CD4-positive, alpha-beta T cell treated with Interleukin-21 for 1 hour (primary cell): Measurements from ENCODE around the gene PDIA2.
"Not testable (repeated sequence)": the region's sequence is repeated elsewhere in the genome, so short reads cannot be mapped to it uniquely, and the experiment has no call there.

Source experiments
- DNase-seq: peaks from one replicate; pipeline ENCODE4 v3.0.0-alpha.2; 2020

PDIA2 gene, protein sequence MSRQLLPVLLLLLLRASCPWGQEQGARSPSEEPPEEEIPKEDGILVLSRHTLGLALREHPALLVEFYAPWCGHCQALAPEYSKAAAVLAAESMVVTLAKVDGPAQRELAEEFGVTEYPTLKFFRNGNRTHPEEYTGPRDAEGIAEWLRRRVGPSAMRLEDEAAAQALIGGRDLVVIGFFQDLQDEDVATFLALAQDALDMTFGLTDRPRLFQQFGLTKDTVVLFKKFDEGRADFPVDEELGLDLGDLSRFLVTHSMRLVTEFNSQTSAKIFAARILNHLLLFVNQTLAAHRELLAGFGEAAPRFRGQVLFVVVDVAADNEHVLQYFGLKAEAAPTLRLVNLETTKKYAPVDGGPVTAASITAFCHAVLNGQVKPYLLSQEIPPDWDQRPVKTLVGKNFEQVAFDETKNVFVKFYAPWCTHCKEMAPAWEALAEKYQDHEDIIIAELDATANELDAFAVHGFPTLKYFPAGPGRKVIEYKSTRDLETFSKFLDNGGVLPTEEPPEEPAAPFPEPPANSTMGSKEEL

DNA sequence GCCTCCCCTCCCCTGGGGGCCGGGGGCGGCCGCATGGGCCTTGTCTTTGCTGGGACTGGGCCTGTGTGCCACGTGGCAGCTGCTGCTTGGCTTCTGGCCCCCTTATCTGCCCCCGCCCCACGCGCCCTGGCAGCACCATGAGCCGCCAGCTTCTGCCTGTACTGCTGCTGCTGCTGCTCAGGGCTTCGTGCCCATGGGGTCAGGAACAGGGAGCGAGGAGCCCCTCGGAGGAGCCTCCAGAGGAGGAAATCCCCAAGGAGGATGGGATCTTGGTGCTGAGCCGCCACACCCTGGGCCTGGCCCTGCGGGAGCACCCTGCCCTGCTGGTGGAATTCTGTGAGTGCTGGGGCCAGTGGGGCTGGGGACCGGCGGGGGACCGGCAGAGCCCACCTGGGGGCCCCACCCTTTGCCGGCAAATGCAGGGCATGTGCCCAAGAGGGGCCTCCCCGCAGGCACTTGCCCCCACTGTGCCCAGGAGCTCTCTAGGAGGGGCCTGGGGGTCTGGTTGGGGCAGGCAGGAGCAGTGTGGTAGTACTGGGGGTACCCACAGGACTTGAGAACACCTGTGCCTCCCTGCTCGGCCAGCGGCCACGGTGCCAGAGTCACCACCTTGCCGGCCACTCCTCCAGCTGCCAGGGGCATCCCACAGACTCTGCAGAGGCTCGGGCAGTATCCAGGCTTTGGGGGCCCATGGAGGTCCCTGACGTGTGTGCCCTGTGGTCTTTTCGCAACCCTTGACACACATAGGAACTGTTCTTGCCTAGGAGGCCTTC, at the start of gene PDIA2:
TSS of gene PDIA2 (plus strand) at position 132 of the 773 bp plus-strand sequence. CDS start at position 138, 6 bp downstream.
- no peak for DNase-seq

DNA sequence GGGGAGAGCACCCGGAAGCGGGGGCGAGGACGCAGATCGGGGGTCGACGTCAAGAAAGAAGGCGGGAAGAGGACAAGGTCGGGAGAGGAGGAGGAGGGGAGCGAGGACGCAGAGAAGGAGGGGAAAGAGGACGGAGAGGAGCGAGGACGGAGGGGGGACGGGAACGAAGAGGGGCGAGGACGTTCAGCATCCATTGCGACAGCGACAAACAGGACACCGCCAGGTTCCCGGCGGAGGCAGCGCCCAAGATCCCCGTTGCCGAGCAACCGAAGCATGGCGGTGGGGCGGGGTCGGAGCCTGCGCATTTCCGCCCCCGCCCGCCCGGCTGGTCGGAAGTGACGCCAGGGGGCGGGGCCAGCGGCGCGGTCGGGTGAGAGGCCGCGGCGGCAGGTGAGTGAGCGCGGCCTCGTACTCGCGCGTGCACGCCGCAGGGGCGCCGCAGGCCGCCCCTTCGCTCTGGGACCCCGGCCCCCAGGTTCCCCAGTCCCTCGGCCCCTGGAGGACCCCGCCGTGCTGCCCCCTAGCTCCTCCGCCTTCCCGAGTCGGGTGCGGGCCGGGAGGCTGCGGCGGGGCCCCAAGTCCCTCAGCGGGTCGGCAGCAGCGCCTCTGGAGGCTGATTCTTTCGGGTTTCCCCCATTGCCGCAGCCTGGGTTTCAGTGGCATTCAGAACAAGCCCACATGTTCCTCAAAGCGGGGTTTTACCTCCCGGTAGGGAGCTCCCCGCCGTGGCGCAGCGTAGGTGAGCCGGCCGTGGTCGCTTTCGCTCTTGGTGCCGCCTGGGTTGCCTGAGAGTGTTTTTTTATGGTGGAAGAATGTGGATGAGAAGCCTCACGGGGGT, 48.3 kb upstream of the PDIA2 start, which contains the start of gene FAM234A:
TSS of gene FAM234A (plus strand) at position 354 of the 838 bp plus-strand sequence. CDS start 19,593 bp downstream, outside the sequence.
- DNase-seq = peak; percentile 94

DNA sequence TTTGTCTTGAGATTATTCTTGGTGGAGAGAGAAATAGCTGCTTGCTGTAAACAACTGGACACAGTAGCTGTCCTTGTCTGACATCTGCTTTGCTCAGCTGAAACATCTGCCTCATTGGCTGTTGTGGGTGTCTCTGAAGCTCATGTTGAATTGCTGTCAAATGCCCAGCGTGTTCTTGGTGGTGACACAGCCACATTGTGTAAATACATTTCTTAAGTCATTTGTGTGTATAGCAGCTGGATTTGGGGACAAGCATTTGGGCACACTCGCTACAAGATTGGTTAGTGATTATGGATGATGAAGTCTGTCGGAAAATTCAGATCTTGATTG, 43.1 kb upstream of the PDIA2 start:
- no peak for DNase-seq

DNA sequence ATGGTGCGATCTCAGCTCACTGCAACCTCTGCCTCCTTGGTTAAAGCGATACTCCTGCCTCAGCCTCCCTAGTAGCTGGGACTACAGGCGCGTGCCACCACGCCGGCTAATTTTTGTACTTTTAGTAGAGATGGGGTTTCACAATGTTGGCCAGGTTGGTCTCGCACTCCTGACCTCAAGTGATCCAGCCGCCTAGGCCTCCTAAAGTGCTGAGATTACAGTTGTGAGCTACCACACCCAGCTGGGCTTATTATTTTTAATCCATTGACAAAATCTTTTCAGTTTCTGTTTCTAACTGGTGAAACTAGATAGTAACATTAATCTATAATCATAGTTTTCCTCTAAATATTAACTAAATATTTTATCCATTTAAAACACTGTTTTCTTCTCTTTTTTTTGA, 42.4 kb upstream of the PDIA2 start:
- no peak for DNase-seq

DNA sequence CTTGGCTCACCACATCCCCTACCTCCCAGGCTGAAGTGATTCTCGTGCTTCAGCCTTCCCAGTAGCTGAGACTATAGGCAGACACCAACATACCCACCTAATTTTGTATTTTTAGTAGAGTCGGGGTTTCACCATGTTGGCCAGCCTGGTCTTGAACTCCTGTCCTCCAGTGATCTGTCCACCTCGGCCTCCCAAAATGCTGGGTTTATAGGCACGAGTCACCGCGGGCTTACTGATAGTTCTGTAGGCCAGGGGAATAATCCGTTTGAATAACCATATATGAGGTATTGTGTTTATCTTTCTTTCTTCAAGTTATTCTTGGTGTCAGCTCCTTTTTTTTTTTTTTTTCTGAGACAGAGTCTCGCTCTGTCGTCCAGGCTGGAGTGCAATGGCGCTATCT, 40.7 kb upstream of the PDIA2 start:
- no peak for DNase-seq

DNA sequence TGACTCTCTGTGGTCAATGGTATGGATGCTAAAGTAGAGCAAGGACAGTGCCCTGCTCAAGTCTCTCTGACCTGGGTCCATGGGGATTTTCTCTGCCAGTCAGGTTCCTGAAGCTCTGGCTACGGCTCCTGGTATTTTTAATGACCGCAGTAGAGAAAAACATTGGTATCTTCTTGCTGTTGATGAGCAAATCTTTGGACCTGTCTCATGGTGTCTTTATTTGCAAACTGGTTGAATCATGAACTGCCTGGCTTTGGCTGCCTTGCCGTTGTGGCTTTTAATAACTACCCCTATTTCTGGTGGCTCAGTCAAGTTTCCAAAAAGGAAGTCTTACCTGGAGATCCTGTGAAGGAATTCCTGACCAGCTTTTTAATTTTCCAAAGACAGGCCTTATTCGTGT, 39.6 kb upstream of the PDIA2 start:
- DNase-seq = no peak

DNA sequence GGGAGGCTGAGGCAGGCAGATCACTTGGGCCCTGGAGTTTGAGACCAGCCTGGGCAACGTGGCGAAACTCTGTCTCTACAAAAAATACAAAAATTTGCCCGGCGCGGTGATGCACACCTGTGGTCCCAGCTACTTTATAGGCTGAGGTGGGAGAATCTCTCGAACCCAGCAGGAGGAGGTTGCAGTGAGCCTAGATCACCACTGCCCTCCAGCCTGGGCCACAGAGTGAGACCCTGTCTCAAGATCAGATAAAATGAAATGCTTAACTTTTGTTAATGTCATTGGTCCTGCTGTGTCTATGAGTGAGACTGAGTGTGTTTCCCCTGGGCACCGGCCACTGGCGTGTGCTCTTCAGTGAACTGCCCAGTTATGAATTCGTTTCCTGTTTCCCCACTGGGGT, 37.9 kb upstream of the PDIA2 start:
- DNase-seq = no peak

DNA sequence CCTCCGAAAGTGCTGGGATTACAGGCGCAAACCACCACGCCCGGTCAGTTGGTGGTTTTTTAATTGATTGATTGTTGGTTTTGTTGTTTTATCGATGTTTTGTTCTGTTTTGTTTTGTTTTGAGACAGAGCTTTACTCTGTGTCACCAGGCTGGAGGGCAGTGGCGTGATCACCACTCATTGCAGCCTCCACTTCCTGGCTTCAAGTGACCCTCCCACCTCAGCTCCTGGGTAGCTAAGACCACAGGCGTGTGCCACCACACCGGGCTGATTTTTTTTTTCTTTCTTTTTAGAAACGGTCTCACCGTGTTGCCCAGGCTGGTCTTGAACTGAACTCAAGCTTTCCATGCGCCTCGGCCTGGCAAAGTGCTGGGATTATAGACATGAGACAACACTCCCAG, 35.9 kb upstream of the PDIA2 start:
- DNase-seq = no peak

DNA sequence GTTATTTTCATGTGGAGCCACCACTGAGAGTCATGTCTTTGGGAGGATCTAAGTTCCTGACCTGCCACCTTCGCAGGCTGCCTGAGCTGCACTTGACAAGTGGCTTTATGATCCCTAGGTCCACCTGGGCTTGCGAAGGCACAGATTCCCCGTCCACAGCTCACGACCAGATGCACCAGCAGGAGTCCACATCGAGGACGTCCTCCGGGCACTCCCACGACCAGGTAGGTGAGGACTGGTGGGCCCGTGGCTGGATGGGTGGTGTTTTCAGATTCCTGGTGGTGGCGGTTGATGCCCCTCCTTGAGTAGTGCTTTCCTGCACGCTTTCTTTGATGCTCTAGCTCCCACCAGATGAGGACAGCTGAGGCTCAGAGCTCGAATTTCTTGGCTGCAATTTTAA, 33.5 kb upstream of the PDIA2 start:
- no peak for DNase-seq

DNA sequence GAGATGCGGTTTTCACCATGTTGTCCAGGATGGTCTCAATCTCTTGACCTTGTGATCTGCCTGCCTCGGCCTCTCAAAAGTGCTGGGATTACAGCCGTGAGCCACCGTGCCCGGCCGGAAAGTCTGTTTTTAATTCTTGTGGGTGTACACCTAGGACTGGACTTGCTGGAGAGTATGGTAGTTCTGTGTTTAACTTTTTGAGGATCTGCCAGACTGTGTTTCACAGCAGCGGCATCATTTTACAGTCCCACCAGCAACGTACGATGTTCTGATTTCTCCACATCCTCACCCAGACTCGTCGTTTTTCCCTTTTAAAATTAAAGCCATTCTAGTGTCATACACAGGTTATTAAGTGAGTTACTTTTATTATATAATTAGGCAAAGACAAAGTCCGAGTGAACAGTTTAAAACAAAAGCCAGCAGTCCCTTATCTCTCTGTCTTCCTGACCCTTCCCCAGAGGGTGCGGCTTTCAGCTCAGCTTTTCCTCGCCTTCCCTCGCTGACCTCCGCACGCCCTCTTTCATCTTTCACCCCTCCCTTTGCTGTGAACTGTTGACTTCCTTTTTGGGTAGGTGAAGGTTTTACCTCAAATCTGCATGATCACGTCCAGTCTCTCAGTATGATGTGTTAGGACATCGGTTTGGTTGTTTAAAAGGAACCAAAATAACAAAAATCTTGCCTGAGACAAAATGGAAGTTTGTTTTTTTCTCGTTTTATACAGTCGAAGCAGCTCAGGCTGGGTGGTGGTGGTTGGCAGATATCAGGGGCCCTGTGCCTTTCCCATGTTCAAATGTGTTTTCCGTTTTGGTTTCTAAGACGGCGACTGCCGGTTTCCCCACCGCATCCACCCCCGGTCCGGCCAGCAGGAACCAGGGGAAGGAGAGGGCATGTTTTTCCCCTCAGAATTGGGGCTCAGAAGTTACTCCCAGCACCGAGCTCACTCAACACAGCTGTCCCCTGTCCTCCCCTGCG, 30.3 kb upstream of the PDIA2 start:
- peak; percentile 38 for DNase-seq

DNA sequence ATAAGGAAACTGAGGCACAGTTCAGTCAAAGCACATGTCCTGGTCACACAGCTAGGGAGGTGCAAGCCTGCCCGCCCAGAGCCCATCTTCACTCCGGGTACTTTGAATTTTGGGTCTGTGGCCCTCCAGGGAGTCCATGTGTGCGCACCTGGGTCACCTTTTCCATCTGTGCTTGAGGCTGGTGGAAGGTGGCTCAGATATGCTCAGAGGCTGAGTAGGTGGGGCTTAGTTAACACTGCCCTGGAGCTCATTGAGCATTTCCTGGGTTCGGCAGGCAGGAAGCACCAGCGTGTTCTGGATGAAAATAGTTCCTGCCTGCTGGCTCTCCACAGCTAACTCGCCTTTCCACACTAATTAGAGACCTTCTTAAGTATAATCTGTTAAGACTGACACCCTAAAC, 29.1 kb upstream of the PDIA2 start:
- no peak for DNase-seq

DNA sequence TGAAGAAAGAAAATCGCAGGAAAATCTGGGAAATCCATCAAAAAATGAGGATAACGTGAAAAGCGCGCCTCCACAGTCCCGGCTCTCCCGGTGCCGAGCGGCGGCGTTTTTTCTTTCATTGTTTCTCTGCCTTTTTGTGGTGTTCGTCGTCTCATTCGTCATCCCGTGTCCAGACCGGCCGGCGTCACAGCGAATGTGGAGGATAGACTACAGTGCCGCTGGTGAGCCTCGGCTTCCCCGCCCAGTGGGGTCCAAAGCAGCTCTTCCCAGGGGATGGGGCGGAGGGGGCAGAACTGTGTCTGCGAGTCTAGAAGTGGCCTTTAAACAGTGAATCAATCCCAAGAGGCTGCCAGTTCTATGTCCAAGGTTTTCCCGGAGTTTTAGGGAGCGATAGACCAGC, 28.5 kb upstream of the PDIA2 start:
- no peak for DNase-seq

DNA sequence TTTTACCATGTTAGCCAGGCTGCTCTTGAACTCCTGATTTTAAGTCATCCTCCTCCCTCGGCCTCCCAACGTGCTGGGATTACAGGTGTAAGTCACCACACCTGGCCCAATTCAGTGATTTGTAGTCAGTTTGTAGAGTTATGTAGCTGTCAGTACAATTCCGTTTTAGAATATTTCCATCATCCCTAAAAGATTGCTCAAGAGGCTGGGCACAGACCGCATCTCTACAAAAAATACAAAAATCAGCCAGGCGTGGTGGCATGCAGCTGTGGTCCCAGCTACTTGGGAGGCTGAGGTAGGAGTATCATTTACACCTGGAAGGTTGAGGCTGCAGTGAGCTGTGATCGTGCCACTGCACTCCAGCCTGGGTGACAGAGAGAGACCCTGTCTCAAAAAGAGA, 27.8 kb upstream of the PDIA2 start:
- no peak for DNase-seq

DNA sequence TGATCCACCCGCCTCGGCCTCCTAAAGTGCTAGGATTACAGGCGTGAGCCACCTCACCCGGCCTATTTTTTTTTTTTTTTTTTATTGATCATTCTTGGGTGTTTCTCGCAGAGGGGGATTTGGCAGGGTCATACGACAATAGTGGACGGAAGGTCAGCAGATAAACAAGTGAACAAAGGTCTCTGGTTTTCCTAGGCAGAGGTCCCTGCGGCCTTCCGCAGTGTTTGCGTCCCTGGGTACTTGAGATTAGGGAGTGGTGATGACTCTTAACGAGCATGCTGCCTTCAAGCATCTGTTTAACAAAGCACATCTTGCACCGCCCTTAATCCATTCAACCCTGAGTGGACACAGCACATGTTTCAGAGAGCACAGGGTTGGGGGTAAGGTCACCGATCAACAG, 24.9 kb upstream of the PDIA2 start:
- not testable (repeated sequence) for DNase-seq

DNA sequence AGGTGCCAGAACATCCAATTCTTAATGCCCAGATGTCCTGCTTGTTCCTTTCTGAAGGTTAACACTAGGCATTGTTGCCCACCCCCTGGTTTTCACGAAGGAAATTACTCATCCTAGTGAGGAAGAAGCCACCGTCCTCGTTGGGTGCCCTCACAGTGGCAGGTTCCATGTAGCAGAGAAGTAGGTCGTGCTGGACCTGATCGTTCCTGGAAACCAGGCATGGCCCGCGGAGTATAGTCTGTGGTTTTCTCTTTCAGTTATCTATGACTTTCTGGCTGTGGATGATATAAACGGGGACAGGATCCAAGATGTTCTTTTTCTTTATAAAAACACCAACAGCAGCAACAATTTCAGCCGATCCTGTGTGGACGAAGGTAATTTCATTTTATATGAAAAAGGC, 23.7 kb upstream of the PDIA2 start:
- no peak for DNase-seq

DNA sequence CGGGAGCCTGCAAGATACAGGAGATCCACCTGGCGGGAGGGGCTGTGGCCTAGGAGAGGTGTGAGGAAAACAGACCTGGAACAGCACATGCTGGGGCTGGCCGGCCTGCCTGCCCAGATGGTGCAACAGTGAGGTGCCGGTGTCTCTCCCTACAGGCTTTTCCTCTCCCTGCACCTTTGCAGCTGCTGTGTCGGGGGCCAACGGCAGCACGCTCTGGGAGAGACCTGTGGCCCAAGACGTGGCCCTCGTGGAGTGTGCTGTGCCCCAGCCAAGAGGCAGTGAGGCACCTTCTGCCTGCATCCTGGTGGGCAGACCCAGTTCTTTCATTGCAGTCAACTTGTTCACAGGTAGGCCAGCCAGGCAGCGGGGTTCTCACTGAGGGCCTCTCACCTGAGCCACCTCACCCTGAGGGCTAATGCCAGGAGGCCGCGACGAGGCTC, 23.1 kb upstream of the PDIA2 start:
- DNase-seq = no peak

DNA sequence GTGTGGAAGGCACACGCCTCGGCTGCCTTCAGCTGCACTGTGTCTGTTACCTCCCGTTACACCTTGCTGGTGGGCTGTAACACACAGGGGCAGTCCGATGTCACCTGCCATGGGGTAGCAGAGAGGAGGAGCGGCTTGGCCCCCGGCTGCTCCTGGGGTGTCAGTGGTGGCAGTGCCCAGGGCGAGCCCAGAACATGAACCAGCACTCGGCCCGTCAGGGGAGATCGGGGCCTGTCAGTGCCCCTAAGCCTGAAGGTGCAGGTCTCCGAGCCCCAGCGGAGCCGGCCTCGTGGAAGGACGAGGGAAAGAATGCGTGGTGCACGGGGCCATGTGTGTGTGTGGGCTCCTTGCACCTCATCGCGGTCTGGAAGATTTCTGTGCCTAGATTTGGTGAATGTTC, 22.6 kb upstream of the PDIA2 start:
- no peak for DNase-seq

DNA sequence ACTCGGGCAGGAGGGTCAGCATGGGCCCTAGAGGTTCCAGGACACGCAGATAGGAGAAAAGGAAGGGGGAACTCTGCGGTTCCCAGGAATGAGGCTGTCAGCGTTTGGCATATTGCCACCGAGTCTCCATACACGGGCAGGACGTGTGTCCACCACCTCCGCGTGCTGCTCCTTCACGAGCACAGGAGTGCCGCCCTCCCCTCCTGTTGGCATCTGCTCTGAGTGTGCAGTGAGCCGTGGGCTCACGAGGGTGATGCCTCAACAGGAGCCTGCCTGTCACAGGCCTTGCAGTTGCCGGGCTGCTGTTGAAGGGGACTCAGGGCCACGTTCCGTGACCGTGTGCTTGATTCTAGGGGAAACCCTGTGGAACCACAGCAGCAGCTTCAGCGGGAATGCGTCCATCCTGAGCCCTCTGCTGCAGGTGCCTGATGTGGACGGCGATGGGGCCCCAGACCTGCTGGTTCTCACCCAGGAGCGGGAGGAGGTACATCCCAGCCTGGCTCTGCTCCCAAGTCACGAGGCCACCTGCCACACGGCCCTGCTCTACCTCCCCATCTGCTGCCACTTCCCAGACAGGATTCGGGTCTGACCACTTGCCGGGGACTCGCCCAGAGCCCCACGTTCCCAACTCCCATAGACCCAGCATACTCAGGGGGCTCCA, 21.8 kb upstream of the PDIA2 start:
- DNase-seq = no peak

DNA sequence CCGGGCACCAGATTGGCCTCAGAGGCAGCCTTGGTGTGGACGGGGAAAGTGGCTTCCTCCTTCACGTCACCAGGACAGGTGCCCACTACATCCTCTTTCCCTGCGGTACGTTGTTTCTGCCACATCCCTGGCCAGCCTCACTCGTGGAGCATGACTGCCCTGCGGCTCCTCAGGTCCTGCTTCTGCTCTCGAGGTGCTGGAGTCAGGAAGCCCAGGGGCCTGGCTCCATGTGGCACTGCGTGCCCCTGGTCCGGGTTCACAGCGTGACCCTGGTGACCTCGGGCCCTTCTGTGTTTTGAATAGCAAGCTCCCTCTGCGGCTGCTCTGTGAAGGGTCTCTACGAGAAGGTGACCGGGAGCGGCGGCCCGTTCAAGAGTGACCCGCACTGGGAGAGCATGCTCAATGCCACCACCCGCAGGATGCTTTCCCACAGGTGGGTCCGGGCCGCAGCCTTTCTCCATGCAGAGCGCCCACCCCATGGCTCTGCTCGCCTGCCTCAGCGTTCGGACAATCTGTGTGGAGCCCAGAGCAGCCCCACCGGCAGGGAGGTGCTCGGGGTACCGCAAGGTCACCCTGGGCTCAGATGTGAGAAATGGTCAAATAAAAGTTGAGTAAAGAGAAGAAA, 20.7 kb upstream of the PDIA2 start:
- no peak for DNase-seq

DNA sequence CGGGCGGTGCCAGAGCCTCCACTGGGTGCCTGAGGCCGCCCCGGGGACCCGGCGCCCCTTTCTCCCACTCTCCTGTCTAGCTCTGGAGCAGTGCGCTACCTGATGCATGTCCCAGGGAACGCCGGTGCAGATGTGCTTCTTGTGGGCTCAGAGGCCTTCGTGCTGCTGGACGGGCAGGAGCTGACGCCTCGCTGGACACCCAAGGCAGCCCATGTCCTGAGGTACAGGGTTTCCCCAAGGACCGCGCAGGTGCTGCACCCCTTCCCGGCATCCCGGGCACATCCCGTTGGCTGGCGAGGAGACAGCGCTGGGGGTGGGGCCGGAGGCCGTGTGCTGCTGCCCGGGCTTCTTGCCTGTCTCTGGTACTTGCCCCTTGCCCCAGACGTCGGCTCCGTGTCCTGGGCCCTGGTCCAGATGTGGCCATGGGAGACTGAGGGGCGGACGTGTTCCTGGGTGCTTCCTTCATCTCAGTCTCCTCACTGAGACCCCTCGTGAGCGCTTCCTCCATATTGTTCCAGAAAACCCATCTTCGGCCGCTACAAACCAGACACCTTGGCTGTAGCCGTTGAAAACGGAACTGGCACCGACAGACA, 19.7 kb upstream of the PDIA2 start:
- DNase-seq = no peak
